Activated T-cell treated with anti-CD3 and anti-CD28 coated beads, Interleukin-2, amount 50 U/mL, for 4 hours (primary cell): ENCODE results near the gene CHAC1. TPM values are rescaled to one million over a fixed set of nuclear protein-coding genes. Genes with fewer than 3 reads are reported as not detected.

Experiments used
- ATAC-seq, 2 donors: fragments of 200-7000 bp; cut with Tn5 transposase; one replicate each; pipeline ENCODE4 v1.10.0; 2021
- DNase-seq: peaks from one replicate; pipeline ENCODE4 v3.0.0-alpha.2; 2020
- H3K27me3 Mint-ChIP-seq: one replicate; pipeline ENCODE4 v1.8.0; 2021; ENCODE audit warnings: low read depth, mixed read lengths
- H3K36me3 Mint-ChIP-seq: one replicate; pipeline ENCODE4 v1.8.0; 2022; ENCODE audit warnings: mixed read lengths; ENCODE audit not compliant: insufficient read depth
- H3K4me1 Mint-ChIP-seq: one replicate; pipeline ENCODE4 v1.8.0; 2021; ENCODE audit warnings: low read depth, mixed read lengths
- H3K4me3 Mint-ChIP-seq: one replicate; pipeline ENCODE4 v1.8.0; 2021; ENCODE audit warnings: mild to moderate bottlenecking, moderate library complexity, mixed read lengths
- H3K9me3 Mint-ChIP-seq: one replicate; pipeline ENCODE4 v1.8.0; 2021; ENCODE audit warnings: mixed read lengths
- total RNA-seq, 3 donors: library from RNA; stranded (reverse); gene quantifications; one replicate each; pipeline ENCODE4 v1.2.1, GENCODE V29; 2021

Gene CHAC1
- total RNA-seq, 3 donors from 2014 or later: 12.0 to 31.3 (median 20.8) TPM

DNA sequence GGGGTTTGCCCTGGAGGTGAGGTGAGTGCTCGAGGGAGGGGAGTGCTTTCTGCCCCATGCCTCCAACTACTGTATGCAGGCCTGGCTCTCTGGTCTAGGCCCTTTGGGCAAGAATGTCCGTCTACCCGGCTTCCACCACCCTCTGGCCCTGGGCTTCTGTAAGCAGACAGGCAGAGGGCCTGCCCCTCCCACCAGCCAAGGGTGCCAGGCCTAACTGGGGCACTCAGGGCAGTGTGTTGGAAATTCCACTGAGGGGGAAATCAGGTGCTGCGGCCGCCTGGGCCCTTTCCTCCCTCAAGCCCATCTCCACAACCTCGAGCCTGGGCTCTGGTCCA is 14.8 kb upstream of the CHAC1 start:
- Mint-ChIP-seq H3K36me3 (no peaks in the 10 kb centered on the region), H3K9me3 (no peaks in the 10 kb centered on the region), H3K4me1 (peaks cover 28% of the 10 kb centered on the region), H3K4me3 (no peak overlapping the region), H3K27me3 (peaks cover 2% of the 10 kb centered on the region)
- no peak for ATAC-seq
- no peak for DNase-seq

DNA sequence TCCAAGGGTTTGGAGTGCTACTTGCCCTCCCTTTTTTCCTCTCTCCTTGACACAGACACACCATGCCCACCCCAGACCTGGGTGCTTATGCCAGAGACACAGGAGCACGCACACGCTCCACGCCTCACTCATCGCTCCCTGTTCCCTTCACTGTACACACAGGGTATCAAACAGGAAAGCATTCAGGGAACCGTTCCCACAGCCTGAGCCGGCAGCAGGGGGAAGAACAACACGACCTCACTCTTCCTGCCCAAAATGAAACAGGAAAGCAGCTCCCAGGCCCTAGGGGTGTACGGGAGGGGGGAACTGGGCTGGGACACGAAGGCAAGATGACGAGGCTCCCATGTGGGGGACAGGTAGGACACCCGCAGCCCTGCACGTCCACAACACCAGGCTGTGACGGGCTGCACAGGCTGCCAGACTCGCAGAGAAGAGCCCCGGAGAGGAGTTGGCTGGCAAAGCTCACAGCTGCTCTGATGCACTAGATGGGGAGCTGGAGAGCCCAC is 12.9 kb upstream of the CHAC1 start:
- Mint-ChIP-seq H3K36me3 (no peaks in the 10 kb centered on the region), H3K4me1 (peaks cover 35% of the 10 kb centered on the region), H3K9me3 (no peaks in the 10 kb centered on the region), H3K27me3 (no peaks in the 10 kb centered on the region), H3K4me3 (peak overlapping the region; percentile 31)
- ATAC-seq (no peak), DNase-seq (no peak)

DNA sequence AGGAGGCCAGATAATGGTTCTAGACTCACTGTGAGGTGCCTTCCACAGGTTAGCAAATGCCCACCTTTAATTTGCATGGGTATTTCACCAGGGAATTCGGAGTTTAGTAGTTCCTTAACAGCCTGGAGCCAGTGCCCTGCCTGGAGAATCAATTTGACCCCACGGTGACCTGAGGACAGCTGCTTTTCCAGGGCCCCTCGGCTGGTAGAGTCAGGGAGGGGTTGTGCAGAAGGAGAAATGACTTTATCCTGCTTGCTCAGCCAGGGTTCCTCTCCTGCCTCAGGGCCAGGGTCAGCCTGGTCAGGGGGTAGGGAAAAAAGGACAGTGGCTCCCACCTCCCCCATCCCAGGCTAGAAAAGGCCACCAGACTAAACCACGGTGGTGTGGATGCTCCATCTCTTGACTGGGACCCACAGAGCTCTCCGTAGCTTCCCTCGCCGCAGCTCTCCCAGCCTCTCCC is 12.2 kb upstream of the CHAC1 start:
- peak overlapping the region; percentile 62 for H3K4me3 Mint-ChIP-seq
- H3K4me1 Mint-ChIP-seq: peaks cover 38% of the 10 kb centered on the region
- DNase-seq: no peak
- no peaks in the 10 kb centered on the region for H3K9me3 Mint-ChIP-seq
- no peaks in the 10 kb centered on the region for H3K27me3 Mint-ChIP-seq
- H3K36me3 Mint-ChIP-seq: no peaks in the 10 kb centered on the region
- no peak for ATAC-seq

DNA sequence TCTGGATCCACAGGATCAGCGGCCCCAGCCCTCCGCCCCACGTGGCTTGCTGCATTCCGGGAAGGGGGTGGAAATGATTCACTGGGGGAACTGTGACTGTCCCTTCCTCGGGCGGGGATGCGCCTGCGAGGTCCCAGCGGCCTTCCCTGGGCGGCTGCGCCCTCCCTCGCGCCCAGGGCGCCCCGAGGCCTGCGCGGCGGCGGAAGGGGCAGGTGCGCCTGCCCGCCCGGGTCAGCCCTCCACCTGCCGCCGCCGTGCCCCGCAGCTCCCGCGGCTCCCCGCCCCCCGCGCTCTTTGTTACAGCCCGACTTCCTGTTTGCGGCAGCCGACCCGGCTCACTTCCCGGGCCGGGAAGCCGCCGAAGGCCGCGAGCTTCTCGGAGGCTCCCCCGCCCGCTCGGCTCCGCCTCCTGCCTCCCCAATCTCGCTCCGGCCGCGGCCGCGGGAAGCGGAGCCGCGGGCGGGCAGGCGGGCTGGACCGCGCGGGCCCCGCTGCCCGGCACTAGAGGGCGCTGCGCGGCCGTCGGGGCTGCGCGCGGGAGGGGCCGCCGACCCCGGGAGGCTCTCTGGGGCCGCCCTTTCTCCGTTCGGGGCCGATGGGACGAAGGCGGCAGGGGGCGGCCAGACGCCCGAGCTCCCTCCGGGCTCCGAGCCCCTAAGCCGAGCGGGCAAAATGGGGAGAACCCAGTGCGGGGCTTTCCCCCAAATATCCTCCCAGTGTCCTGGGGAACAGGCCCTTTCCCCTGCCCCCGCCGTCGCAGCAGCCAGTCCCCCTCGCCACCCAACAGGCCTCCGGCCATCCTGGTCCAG is 11.5 kb upstream of the CHAC1 start:
- DNase-seq: peak; percentile 52
- Mint-ChIP-seq H3K4me1 (peaks cover 39% of the 10 kb centered on the region), H3K27me3 (no peaks in the 10 kb centered on the region), H3K36me3 (no peaks in the 10 kb centered on the region), H3K9me3 (no peaks in the 10 kb centered on the region), H3K4me3 (peak overlapping the region; percentile 78)
- peak; percentile 88 to 90 for ATAC-seq

DNA sequence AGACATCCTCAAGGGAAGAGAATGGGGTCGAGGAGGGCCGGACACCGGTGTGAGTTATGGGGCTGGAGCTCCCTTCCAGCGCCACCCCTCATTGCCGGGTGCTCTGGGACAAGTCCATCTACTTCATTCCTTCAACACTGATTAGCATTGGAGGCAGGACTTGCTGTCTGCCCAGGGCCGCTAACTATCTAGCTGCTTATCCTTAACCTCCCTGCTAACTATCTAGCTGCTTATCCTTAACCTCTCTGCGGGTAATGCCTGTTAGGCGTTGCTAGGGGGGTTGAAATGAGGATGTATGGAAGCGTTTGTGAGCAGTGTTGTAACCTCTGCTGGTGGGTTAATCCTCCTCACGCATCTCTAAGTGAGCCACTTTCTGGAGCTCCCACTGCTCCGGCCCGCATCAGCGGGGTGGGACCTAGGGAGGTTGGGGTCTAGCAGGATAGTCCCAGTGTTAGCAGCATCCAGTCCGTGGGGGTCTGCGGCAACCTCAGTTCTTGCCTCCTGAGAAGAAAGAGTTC is 10.9 kb upstream of the CHAC1 start:
- no peaks in the 10 kb centered on the region for H3K36me3 Mint-ChIP-seq
- H3K4me3 Mint-ChIP-seq: peak overlapping the region; percentile 78
- H3K4me1 Mint-ChIP-seq: peaks cover 39% of the 10 kb centered on the region
- peak; percentile 10 to 11 for ATAC-seq
- H3K27me3 Mint-ChIP-seq: no peaks in the 10 kb centered on the region
- DNase-seq: no peak
- H3K9me3 Mint-ChIP-seq: no peaks in the 10 kb centered on the region

DNA sequence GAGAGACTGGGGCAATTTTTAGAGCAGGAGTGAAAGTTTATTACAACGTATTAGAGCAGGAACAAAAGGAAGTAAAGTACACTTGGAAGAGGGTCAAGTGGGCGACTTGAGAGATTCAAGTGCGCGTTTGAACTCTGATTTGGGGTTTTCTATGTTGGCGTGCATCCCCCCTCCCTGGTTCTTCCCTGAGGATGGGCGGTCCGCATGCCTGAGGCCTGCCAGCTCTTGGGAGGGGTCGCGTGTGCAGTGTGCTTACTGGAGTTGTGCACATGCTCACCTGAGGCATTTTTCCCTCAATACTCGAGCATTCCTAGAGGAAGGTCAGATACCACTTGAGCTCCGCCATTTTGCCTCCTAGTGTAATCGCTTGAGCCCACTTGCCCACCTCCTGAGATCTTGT is 10.4 kb upstream of the CHAC1 start:
- no peaks in the 10 kb centered on the region for H3K27me3 Mint-ChIP-seq
- DNase-seq: no peak
- ATAC-seq: no peak
- no peaks in the 10 kb centered on the region for H3K9me3 Mint-ChIP-seq
- H3K4me1 Mint-ChIP-seq: peaks cover 39% of the 10 kb centered on the region
- peak overlapping the region; percentile 78 for H3K4me3 Mint-ChIP-seq
- no peaks in the 10 kb centered on the region for H3K36me3 Mint-ChIP-seq

DNA sequence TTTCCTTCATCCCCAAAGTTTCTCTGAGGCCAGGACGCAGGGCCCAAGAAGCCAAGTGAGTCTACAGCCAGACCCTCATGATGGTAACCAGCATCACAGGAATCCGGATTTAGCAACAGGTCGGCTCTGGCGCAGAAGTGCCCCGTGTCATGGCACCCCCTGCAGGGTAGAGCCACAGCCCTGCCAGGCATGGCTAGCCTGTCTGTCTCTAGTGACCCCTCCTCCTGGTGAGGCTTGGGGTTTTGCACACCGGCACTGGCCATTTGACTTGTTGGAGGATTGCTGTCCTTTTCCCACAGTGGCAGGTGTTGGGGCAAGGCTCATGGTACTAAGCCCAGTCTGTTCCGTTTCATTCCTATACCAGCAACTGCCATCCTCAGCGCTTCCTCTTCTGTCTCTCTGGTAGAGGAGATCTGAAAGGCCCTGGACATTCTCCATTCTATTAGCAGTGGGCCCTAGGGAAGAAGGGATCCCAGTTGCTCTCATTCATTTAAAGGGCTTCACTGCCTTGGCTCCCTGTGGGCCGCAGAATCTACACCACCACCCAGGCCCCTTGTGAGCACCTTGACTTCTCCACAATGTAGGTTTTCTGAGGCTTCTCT is 9.4 kb upstream of the CHAC1 start:
- Mint-ChIP-seq H3K4me1 (peaks cover 39% of the 10 kb centered on the region), H3K27me3 (no peaks in the 10 kb centered on the region), H3K36me3 (no peaks in the 10 kb centered on the region), H3K9me3 (no peaks in the 10 kb centered on the region), H3K4me3 (no peak overlapping the region)
- no peak for DNase-seq
- ATAC-seq: no peak

DNA sequence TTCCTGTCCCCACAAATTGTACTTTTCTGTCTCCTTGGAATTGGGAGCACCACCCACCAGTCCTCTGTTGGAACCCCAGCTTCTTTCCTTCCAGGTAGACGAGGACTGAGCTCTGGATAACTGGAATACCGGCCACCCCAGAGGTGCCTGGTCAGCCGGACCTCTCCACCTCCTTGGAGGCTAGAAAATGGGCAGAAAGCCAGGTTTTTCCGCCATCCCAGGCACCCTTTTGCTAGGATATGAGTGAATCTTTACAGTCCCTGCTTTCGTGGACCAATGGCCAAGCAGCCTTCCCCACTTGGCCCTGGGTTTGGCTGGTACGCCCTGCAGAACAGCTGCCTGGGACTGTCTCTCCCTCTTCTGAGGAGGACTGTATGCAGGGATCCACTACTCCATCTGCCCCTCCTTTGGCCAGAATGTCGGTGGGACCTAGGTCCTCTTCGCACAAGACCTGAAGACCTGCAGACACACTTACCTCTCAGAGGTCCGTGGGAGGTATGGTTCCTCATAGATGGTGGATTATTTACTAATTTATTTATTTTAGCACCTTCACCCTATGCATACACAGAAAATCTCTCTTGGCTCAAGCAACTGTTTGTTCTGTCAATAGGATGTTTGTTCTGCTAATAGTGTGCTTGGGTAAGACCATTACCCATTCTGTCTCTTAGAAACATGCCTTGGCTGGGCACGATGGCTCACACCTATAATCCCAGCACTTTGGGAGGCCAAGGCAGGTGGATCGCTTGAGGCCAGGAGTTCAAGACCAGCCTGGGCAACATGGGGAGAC is 8.6 kb upstream of the CHAC1 start:
- no peaks in the 10 kb centered on the region for H3K36me3 Mint-ChIP-seq
- ATAC-seq: no peak
- H3K9me3 Mint-ChIP-seq: no peaks in the 10 kb centered on the region
- H3K4me3 Mint-ChIP-seq: no peak overlapping the region
- peaks cover 38% of the 10 kb centered on the region for H3K4me1 Mint-ChIP-seq
- DNase-seq: no peak
- H3K27me3 Mint-ChIP-seq: no peaks in the 10 kb centered on the region

DNA sequence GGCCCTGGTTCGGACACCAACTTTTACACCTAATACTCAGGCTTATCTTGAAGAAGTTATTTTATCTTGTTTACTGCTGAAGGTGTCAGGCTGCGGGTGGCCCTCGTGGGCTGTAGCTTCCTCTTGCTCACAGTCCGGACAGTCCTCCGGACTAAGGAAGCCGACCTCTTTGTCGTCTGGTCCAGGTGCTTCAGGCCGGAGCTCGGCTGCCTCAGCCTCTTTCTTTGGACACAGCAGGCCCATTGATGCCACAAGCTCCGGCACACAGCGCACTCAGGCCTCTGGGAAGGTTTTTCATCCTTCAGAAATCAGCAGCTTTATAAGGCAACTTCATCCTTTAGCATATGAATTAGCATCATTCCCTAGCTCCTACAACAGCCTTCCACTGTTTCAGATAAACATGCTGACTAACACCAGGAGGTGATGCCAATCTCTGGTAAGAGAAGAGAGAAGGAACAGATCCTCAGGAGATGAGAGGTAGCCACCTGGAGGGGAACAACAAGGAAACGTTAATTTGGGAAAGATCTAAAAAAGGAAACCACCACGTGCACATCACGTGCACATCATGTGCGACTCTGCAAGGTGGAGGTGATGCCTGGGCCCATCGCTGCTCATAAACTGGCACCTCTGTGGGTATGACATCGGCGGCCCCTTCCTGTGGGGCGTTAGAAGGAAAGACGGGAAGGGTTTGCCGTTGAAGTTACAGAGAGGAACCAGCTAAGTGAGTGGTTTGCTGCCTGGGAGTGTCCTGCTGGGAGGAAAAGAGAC is 4.4 kb upstream of the CHAC1 start:
- Mint-ChIP-seq H3K9me3 (no peaks in the 10 kb centered on the region), H3K36me3 (no peaks in the 10 kb centered on the region), H3K4me1 (peaks cover 16% of the 10 kb centered on the region), H3K4me3 (no peak overlapping the region), H3K27me3 (no peaks in the 10 kb centered on the region)
- DNase-seq (no peak), ATAC-seq (no peak)

DNA sequence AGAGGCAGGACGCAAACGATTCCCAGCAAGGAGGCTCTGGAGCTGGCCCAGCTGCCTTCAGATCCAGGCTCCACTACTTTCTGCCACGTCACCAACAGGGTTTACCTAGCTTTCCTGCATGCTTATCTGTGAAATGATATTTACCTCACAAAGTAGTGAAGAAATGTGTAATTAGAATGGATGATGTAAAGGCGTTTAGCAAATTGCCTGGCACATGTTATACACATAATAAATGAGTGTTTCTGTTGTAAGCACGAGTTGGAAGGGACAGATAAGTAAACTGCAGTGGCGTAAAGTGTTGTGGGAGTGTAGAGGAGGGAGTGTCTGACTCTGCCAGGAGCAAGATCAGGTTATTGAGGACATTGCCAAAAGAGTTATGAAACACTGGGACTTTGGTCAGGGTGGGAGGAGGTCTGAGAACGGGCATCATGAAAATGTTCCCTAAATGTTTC is 3.5 kb upstream of the CHAC1 start:
- no peaks in the 10 kb centered on the region for H3K9me3 Mint-ChIP-seq
- no peaks in the 10 kb centered on the region for H3K27me3 Mint-ChIP-seq
- DNase-seq (no peak), ATAC-seq (no peak)
- H3K4me3 Mint-ChIP-seq: no peak overlapping the region
- peaks cover 2% of the 10 kb centered on the region for H3K36me3 Mint-ChIP-seq
- peaks cover 15% of the 10 kb centered on the region for H3K4me1 Mint-ChIP-seq

DNA sequence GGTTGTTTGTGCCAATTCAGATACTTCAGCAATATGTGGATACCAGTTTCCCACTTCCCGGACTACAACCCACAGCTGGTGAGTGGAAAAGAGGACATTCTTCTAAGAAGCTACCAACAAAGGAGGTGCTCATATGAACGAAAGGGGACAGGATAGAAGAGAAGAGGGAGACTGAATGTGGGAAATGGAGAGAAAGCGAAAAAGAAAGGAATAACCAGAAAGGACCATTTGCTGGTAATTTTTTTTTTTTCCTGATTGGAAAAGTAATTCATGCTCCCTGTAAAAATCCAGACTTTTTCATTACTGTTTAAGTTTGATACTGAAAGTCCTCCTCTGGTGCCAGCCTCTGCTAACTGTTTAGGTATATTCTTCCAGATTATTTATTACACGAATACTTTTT is 1.5 kb upstream of the CHAC1 start:
- H3K9me3 Mint-ChIP-seq: no peaks in the 10 kb centered on the region
- H3K36me3 Mint-ChIP-seq: peaks cover 10% of the 10 kb centered on the region
- DNase-seq (no peak), ATAC-seq (no peak)
- no peaks in the 10 kb centered on the region for H3K27me3 Mint-ChIP-seq
- H3K4me1 Mint-ChIP-seq: peaks cover 20% of the 10 kb centered on the region
- peak overlapping the region; percentile 93 for H3K4me3 Mint-ChIP-seq

DNA sequence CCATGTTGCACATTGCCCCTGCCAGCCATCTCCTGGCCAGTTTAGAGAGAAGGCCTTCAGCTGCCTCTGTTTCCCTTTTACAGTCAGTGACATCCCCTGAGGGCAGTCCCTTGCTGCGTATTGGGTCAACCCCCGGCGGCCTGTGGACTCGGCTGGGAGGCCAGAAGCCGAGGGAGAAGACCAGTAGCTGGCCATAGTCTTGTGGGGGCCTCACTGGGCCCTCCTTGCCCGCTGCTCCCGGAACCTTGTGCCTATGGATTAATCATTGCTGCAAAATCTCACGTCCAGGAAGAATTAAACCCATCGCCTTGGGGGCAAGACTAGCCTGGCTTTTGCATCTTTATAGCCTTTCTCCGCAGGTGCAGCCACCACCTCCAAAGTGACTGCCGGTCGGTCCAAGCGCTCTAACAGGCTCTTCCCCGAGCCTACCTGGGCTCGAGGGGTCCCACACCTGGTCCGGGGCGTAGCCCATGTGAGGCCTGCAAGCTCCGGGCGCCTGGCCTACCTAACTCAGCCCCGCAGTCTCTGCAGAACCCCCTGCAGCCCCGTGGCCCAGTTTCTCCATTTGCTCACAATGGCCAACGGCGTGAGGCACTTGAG is 870 bp upstream of the CHAC1 start:
- peaks cover 10% of the 10 kb centered on the region for H3K36me3 Mint-ChIP-seq
- no peaks in the 10 kb centered on the region for H3K27me3 Mint-ChIP-seq

DNA sequence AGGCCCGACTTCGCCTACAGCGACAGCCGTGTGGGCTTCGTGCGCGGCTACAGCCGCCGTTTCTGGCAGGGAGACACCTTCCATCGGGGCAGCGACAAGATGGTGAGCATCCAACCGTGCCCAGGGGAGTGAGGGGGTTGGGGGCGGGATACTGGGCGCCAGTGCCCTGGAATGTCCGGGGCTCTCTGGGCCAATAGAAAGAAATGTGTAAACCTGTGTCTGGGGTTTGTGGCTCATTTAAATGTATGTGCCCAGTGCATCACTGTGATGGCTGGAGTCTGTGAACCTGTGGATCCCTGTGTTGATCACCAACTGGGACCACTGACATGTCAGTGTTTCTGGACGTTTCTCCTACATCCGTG is 423 bp downstream of the CHAC1 start:
- no peaks in the 10 kb centered on the region for H3K27me3 Mint-ChIP-seq
- no peaks in the 10 kb centered on the region for H3K9me3 Mint-ChIP-seq
- peaks cover 12% of the 10 kb centered on the region for H3K36me3 Mint-ChIP-seq
- no peak for DNase-seq
- peak in 1 of 2 donors; percentile 6 for ATAC-seq
- peaks cover 20% of the 10 kb centered on the region for H3K4me1 Mint-ChIP-seq
- peak overlapping the region; percentile 93 for H3K4me3 Mint-ChIP-seq

More for the DNA sequence above, 870 bp upstream of the CHAC1 start:
- no peaks in the 10 kb centered on the region for H3K9me3 Mint-ChIP-seq
- H3K4me1 Mint-ChIP-seq: peaks cover 20% of the 10 kb centered on the region
- DNase-seq (no peak), ATAC-seq (no peak)
- H3K4me3 Mint-ChIP-seq: peak overlapping the region; percentile 93
